ENCODE results near the gene ZBTB8A.

The ZBTB8A gene

DNA sequence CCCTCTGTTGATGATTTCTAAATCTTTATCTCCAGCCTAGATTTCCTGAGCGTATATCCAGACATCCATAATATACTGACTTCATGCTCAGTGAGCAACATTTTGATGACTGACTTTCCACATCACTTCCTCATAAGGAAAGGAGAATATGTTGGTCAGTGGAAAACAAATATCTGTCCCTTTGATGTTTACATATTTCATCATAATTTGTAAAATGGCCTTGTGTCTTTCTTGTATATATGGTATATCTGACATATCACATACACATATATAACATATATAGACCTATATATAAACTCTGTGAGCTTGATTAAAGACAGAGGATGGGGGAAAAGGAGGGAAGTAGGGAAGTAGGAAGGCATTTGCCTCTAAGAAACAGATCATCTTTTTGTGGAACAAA, 18.6 kb downstream of the ZBTB8A start:
- no peak overlapping the region for H3K27ac ChIP-seq
- TF ChIP-seq, protein P1, sequence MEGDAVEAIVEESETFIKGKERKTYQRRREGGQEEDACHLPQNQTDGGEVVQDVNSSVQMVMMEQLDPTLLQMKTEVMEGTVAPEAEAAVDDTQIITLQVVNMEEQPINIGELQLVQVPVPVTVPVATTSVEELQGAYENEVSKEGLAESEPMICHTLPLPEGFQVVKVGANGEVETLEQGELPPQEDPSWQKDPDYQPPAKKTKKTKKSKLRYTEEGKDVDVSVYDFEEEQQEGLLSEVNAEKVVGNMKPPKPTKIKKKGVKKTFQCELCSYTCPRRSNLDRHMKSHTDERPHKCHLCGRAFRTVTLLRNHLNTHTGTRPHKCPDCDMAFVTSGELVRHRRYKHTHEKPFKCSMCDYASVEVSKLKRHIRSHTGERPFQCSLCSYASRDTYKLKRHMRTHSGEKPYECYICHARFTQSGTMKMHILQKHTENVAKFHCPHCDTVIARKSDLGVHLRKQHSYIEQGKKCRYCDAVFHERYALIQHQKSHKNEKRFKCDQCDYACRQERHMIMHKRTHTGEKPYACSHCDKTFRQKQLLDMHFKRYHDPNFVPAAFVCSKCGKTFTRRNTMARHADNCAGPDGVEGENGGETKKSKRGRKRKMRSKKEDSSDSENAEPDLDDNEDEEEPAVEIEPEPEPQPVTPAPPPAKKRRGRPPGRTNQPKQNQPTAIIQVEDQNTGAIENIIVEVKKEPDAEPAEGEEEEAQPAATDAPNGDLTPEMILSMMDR (conservative IDR thresholded peaks at IDR 0.05) = no peak
- TF ChIP-seq ZFX (IDR thresholded peaks at IDR 0.05) = no peak

- no peak for TF ChIP-seq ZFX (IDR thresholded peaks at IDR 0.05)
- TF ChIP-seq, protein P1 (conservative IDR thresholded peaks at IDR 0.05) = no peak
Measured at GRCh38 chr1:32568929-32569328, 29.7 kb downstream of the ZBTB8A start.

GRCh38 chr1:32580348-32581017, 41.3 kb downstream of the ZBTB8A start:
- TF ChIP-seq ZFX (IDR thresholded peaks at IDR 0.05) = no peak

More at GRCh38 chr1:32568929-32569328, 29.7 kb downstream of the ZBTB8A start:
- no peak overlapping the region for H3K27ac ChIP-seq

GRCh38 chr1:32592943-32593342, 53.7 kb downstream of the ZBTB8A start:
- no peak overlapping the region for H3K27ac ChIP-seq
- no peak for TF ChIP-seq ZFX (IDR thresholded peaks at IDR 0.05)
- TF ChIP-seq, protein P1 (conservative IDR thresholded peaks at IDR 0.05) = no peak

More at GRCh38 chr1:32580348-32581017, 41.3 kb downstream of the ZBTB8A start:
- no peak overlapping the region for H3K27ac ChIP-seq

GRCh38 chr1:32600034-32600433, 60.8 kb downstream of the ZBTB8A start:
- H3K27ac ChIP-seq = no peak overlapping the region
- TF ChIP-seq, protein P1 (conservative IDR thresholded peaks at IDR 0.05) = no peak
- no peak for TF ChIP-seq ZFX (IDR thresholded peaks at IDR 0.05)

DNA sequence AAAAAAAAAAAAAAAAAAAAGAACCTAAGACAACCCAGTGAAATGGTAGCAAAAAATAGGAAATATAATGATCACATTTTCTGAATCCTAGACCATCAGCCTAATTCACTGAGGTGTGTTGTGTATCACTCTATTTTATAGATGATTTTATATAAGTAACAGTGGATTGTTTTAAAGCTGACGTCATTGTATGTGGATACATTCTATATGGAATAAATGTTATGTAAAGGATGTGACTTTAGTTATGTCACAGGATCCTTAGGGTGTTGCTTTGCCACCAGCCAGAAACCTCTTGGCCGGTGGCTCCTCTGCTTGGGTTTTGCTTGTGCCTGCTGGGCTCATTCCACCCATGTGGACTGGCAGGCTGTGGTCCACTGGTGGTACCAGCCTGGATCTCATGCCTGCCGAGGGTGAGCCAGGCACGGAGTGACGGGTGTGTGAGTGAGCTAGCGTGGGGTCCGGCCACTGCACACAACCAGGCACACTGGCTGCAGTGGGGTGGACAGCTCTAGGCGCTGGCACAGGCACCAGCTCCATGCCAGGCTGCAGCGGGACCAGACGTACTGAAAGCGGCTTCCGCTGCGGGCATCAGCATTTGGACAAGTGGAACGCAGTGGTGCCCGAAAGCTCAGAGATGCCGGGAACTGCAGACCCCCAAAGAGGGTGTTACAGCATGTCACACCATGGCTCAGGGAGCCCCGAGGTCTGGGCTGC, 66.6 kb downstream of the ZBTB8A start:
- no peak overlapping the region for H3K27ac ChIP-seq

GRCh38 chr1:32606565-32607371, 67.5 kb downstream of the ZBTB8A start:
- TF ChIP-seq, protein P1 (conservative IDR thresholded peaks at IDR 0.05) = no peak
- no peak for TF ChIP-seq ZFX (IDR thresholded peaks at IDR 0.05)
- H3K27ac ChIP-seq = no peak overlapping the region

More for the DNA sequence above, 66.6 kb downstream of the ZBTB8A start:
- TF ChIP-seq, protein P1 (conservative IDR thresholded peaks at IDR 0.05) = no peak
- no peak for TF ChIP-seq ZFX (IDR thresholded peaks at IDR 0.05)

Measured in C4-2B (cell line).